Adrenal gland (tissue), 12 donors: Measurements from ENCODE around the gene COL18A1. TPM values are rescaled to one million over a fixed set of nuclear protein-coding genes. Genes with fewer than 3 reads are reported as not detected.
"Not testable (repeated sequence)": the region's sequence is repeated elsewhere in the genome, so short reads cannot be mapped to it uniquely, and the experiment has no call there.

Experiments used
- DNase-seq, 7 donors: peaks; one replicate each; pipeline ENCODE4 v3.0.0-alpha.2; 2019 to 2020
- H3K27ac ChIP-seq, 5 donors: fragments of 200-600 bp; sonication (generic) in 4 of 5; 1 replicate in 3 of 5; 2 replicates in 2 of 5; pipeline versions ENCODE4 v1.5.1 to v1.8.0; 2016 to 2020; ENCODE audit warnings: mild to moderate bottlenecking in 1 of 5
- H3K27me3 ChIP-seq: fragments of 200-600 bp; 2 replicates; pipeline ENCODE4 v1.8.0; 2021
- H3K36me3 ChIP-seq, 2 donors: fragments of 200-600 bp; replicated peaks in 1 of 2; 1 replicate in 1 of 2; 2 replicates in 1 of 2; pipeline versions ENCODE4 v1.5.1 to v1.8.0; 2018 to 2022
- H3K4me1 ChIP-seq, 2 donors: fragments of 200-600 bp; replicated peaks in 1 of 2; 1 replicate in 1 of 2; 2 replicates in 1 of 2; pipeline versions ENCODE4 v1.5.1 to v1.8.0; 2018 to 2021
- H3K4me3 ChIP-seq, 4 donors: fragments of 200-600 bp; sonication (generic) in 3 of 4; one replicate each; pipeline ENCODE4 v1.5.1; 2016 to 2018
- H3K9me3 ChIP-seq, 3 donors: fragments of 200-600 bp; sonication (generic) in 1 of 3; replicated peaks in 1 of 3; 1 replicate in 2 of 3; 2 replicates in 1 of 3; pipeline versions ENCODE4 v1.5.1 to v1.8.0; 2016 to 2021
- POLR2A ChIP-seq, 2 donors: fragments of 450-650 bp; IDR thresholded peaks; one replicate each; pipeline ENCODE4 v1.6.1; 2017; ENCODE audit warnings: antibody characterized with exemption in 2 of 2, mild to moderate bottlenecking in 2 of 2, moderate library complexity in 1 of 2
- WGBS, 4 donors: extraction: QIAGEN DNeasy Blood & Tissue Kit in 2 of 4; methylation state at CpG; one replicate each; pipeline versions ENCODE4 v1.1.5 to v1.1.7; 2013 to 2017; 5-methylcytosine and 5-hydroxymethylcytosine counted together
- intact Hi-C, 2 donors: fragments of 100-400 bp; cut with DNase I; formaldehyde crosslinking; loops; one replicate each; pipeline versions ENCODE4 v1.14.1 to v1.15.0; 2022 to 2023
- polyA plus RNA-seq, 3 donors: library from polyadenylated mRNA; stranded (reverse); fragments of 200-250 nt in 2 of 3; fragments of 350-450 nt in 1 of 3; fragmentation: Illumina TruSeq in 1 of 3; extraction: RNeasy Lipid Tissue Mini Kit (QIAGEN cat#74804) in 1 of 3; gene quantifications; one replicate each; pipeline ENCODE4 v1.2.3, GENCODE V29; 2013 to 2014
- total RNA-seq, 9 donors: library from RNA; depleted of rRNA in 4 of 9; stranded (reverse); fragments of >200 nt in 4 of 9; fragments of 120-200 nt in 1 of 9; fragmentation: NEBNext Ultra II Directional in 1 of 9; extraction: Animal tissue kit (Norgen Biotek cat#: 25700) in 1 of 9; gene quantifications; one replicate each; pipeline versions ENCODE4 v1.1.0 to v1.2.4, GENCODE V29; 2013 to 2023
- TF ChIP-seq, protein P1 (sequence below), 6 experiments: fragments of 450-650 bp in 4 of 6; fragments of 200-600 bp in 2 of 6; sonication (generic) in 1 of 6; IDR thresholded peaks; 1 replicate in 5 of 6; 2 replicates in 1 of 6; pipeline versions ENCODE4 v1.5.1 to v1.8.0; 2016 to 2021; ENCODE audit warnings: antibody characterized with exemption in 6 of 6, mild to moderate bottlenecking in 2 of 6, moderate library complexity in 1 of 6
- donor health status: healthy with polysubstance abuse.
- donor health status: Bipolar disorder and iron deficiency.
- donor health status: DM: yes; HTN: yes; CAD: no.
- donor health status: DM: no; HTN: no; CAD: no.
- donor health status: DM: no; HTN: no; CAD: no.
- donor health status: DM: yes; HTN: yes; CAD: no.

The COL18A1 gene
- total and polyA plus RNA-seq, 12 donors, result 10.9 to 244 (median 141) TPM

DNA sequence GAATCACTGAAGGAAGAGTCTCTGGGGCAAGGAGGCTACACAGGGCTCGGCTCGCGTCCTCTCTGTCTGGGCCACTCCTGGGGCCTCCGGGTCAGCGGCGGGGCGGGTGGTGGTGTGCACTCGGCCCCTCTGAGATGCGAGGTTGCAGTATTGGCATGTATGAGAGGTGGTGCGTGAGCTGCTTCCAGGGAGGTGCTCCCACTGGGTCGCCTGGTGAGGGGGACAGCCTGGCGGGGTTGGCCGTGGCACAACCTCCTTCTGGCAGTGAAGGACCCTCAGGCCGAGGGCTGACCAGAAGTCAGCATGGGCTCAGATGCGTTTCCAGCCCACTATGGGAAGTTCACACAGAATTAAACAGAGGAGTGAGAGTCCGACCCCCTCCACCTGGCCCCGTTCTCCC lies 38.5 kb upstream of the COL18A1 start:
- Histone ChIP-seq H3K36me3 (no peaks in the 10 kb centered on the region), H3K4me3 (no peak overlapping the region), H3K27me3 (no peaks in the 10 kb centered on the region), H3K27ac (peak overlapping the region in 3 of 5 donors; percentile 38 to 76 (median 75)), H3K4me1 (peaks cover 28% of the 10 kb centered on the region in 2 donors), H3K9me3 (no peaks in the 10 kb centered on the region)
- TF ChIP-seq, protein P1, sequence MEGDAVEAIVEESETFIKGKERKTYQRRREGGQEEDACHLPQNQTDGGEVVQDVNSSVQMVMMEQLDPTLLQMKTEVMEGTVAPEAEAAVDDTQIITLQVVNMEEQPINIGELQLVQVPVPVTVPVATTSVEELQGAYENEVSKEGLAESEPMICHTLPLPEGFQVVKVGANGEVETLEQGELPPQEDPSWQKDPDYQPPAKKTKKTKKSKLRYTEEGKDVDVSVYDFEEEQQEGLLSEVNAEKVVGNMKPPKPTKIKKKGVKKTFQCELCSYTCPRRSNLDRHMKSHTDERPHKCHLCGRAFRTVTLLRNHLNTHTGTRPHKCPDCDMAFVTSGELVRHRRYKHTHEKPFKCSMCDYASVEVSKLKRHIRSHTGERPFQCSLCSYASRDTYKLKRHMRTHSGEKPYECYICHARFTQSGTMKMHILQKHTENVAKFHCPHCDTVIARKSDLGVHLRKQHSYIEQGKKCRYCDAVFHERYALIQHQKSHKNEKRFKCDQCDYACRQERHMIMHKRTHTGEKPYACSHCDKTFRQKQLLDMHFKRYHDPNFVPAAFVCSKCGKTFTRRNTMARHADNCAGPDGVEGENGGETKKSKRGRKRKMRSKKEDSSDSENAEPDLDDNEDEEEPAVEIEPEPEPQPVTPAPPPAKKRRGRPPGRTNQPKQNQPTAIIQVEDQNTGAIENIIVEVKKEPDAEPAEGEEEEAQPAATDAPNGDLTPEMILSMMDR (IDR thresholded peaks at IDR 0.05), result no peak
- TF ChIP-seq POLR2A (IDR thresholded peaks at IDR 0.05), result no peak
- intact Hi-C loops, result no loop called here
- 93 to 95% (median 94%) methylated on average over 12 to 17 of the region's 17 CpGs for WGBS, 4 donors
- DNase-seq, result no peak

DNA sequence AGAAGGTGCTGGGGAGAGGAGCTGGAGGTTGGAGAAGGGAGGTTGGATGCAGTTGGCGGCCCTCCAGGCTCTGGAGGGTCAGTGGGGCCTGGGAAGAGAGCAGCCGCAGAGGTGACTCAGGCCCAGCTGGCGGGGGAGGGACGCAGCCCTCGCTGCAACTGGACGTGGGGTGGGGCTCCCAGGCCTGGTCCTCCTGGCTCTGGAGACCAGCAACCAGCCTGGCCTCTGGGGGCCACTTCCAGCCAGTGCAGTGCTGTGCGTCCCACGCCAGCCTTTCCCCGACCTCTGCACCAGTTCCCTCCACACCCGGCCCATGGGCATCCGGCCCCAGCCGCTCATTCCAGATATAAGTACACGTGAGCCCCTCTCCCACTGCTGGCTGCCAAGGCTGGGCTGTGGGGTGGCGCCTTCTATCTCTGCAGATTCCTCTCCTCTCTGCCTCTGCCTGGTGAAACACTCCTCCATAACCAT lies 38.0 kb upstream of the COL18A1 start:
- 48 to 85% (median 71%) methylated on average over 10 to 14 of the region's 14 CpGs for WGBS, 4 donors
- H3K4me1 ChIP-seq, result peaks cover 28% of the 10 kb centered on the region in 2 donors
- peak in 6 of 7 donors; percentile 72 to 84 (median 78) for DNase-seq
- no peaks in the 10 kb centered on the region for H3K36me3 ChIP-seq
- peak overlapping the region in 3 of 5 donors; percentile 38 to 76 (median 75) for H3K27ac ChIP-seq
- H3K9me3 ChIP-seq, result no peaks in the 10 kb centered on the region
- intact Hi-C loops, result no loop called here
- H3K27me3 ChIP-seq, result no peaks in the 10 kb centered on the region
- TF ChIP-seq POLR2A (IDR thresholded peaks at IDR 0.05), result no peak
- TF ChIP-seq, protein P1 (IDR thresholded peaks at IDR 0.05), result peak in 1 of 6 experiments; percentile 10
- H3K4me3 ChIP-seq, result no peak overlapping the region

DNA sequence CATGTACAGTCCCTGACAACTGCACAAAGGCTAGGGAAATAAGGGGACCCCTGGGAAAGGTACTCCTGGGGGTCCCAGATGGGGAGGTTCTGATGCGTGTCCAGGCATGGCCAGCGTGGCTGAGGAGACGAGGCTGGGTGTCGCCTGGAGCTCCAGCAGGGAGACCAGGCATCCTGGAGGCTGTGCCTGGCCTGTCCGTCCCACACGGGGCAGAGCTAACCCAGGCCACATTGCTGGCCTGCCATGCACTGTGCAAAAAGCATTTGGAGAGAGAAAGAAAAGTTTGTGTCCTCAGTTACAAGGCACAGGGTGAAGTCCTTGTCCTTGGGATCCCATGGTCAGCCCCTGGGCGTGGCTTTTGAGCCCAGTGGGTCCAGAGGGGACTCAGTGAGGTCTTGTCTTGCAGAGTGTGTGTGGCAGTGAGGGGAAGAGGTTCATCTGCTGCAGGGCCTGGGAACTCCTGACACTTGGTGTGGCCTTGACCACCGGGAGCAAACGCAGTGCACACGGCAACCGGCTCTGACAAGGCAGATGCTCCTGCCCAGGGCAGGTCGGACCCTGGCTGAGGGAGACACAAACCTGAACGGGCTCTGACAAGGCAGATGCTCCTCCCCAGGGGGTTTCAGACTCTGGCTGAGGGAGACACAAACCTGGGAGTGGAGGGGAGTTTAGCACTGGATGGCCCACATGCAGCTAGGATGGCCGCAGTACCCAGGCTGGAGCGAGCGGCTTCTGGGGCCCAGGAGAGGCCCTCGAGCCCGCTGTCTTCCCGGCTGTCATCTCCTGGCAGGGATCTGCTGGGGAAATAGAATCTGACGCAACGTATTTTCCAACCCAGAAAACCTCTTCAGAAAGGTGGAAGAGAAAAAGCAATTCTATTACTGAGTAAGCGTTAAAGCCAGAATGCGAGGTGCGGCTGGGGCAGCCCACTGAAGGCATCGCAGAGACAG lies 37.3 kb upstream of the COL18A1 start:
- intact Hi-C loops, result no loop called here
- no peak for TF ChIP-seq POLR2A (IDR thresholded peaks at IDR 0.05)
- TF ChIP-seq, protein P1 (IDR thresholded peaks at IDR 0.05), result no peak
- H3K27ac ChIP-seq, result peak overlapping the region in 3 of 5 donors; percentile 38 to 76 (median 75)
- peaks cover 28% of the 10 kb centered on the region in 2 donors for H3K4me1 ChIP-seq
- no peaks in the 10 kb centered on the region for H3K9me3 ChIP-seq
- no peaks in the 10 kb centered on the region for H3K27me3 ChIP-seq
- no peak overlapping the region for H3K4me3 ChIP-seq
- peak in 3 of 7 donors; percentile 36 to 51 (median 38) for DNase-seq
- no peaks in the 10 kb centered on the region for H3K36me3 ChIP-seq
- WGBS, 4 donors, result 64 to 76% (median 73%) methylated on average over 23 to 25 of the region's 25 CpGs

DNA sequence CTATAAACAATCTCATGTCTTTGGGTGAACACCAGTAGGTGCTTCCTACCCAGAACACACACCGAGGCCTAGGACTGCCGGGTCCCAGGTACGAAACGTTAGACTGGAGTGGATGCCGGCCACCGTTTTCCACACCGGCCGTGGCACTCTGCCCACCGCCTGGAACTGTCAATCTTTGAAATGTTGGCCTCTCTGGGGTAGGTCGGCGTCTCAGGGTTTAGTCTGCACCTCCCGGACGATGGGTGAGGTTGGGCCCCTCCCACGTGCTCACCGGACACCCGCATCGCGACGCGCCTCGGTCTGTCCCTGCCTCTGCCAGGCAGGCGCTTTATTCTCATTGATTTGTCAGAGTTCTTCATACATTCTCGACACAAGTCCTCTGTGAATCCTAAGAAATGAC lies 35.9 kb upstream of the COL18A1 start:
- WGBS, 4 donors, result 90 to 95% (median 93%) methylated on average over 12 to 23 of the region's 23 CpGs
- H3K4me1 ChIP-seq, result peaks cover 23 to 24% of the 10 kb centered on the region in 2 donors
- DNase-seq, result not testable (repeated sequence)

More for the DNA sequence above, 35.9 kb upstream of the COL18A1 start:
- H3K36me3 ChIP-seq, H3K27ac ChIP-seq, H3K27me3 ChIP-seq, H3K4me3 ChIP-seq, H3K9me3 ChIP-seq, intact Hi-C loops: not testable (repeated sequence)
